SK-N-SH (cell line): Measurements from ENCODE around the gene CCNJL.

ENCODE experiments used
- FOXJ3 ChIP-seq: sonication (generic); formaldehyde crosslinking; IDR thresholded peaks from 2 replicates; pipeline ENCODE4 v1.5.1; 2020; ENCODE audit warnings: mild to moderate bottlenecking, missing genetic modification reagents
- POLR2AphosphoS5 ChIP-seq: IDR thresholded peaks from 2 replicates; pipeline ENCODE4 v1.6.1; 2012; ENCODE audit warnings: low read depth, low read length
- TF ChIP-seq, protein P1 (sequence below): fragments of 200-600 bp; sonication (generic); IDR thresholded peaks from 2 replicates; pipeline ENCODE4 v1.6.1; 2017; ENCODE audit warnings: antibody characterized with exemption, mild to moderate bottlenecking, moderate library complexity
- TF ChIP-seq, protein P2 (sequence below): IDR thresholded peaks from 2 replicates; pipeline ENCODE4 v1.6.1; 2012; ENCODE audit warnings: mild to moderate bottlenecking, low read depth, low read length, moderate library complexity

DNA sequence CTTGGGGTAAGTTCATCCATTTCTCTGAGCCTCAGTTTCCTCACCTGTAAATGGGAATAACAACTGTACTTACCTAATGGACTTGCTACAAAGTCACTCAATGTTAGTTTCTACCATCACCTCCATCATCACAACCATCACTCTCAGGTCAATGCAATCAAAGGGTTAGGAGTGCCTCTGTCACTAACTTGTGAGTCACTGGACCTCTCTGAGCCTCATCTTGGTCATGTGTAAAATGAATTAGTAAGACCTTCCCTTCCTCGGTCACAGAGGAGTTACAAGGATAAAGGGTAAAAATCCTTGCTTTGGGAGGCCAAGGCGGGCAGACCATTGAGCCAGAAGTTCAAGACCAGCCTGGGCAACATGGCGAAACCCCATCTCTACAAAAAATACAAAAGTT, 70.2 kb downstream of the CCNJL start:
- TF ChIP-seq, protein P1, sequence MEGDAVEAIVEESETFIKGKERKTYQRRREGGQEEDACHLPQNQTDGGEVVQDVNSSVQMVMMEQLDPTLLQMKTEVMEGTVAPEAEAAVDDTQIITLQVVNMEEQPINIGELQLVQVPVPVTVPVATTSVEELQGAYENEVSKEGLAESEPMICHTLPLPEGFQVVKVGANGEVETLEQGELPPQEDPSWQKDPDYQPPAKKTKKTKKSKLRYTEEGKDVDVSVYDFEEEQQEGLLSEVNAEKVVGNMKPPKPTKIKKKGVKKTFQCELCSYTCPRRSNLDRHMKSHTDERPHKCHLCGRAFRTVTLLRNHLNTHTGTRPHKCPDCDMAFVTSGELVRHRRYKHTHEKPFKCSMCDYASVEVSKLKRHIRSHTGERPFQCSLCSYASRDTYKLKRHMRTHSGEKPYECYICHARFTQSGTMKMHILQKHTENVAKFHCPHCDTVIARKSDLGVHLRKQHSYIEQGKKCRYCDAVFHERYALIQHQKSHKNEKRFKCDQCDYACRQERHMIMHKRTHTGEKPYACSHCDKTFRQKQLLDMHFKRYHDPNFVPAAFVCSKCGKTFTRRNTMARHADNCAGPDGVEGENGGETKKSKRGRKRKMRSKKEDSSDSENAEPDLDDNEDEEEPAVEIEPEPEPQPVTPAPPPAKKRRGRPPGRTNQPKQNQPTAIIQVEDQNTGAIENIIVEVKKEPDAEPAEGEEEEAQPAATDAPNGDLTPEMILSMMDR, result no peak
- TF ChIP-seq FOXJ3 (CRISPR knock-in tag) (no peak), POLR2AphosphoS5 (no peak)
- TF ChIP-seq, protein P2, sequence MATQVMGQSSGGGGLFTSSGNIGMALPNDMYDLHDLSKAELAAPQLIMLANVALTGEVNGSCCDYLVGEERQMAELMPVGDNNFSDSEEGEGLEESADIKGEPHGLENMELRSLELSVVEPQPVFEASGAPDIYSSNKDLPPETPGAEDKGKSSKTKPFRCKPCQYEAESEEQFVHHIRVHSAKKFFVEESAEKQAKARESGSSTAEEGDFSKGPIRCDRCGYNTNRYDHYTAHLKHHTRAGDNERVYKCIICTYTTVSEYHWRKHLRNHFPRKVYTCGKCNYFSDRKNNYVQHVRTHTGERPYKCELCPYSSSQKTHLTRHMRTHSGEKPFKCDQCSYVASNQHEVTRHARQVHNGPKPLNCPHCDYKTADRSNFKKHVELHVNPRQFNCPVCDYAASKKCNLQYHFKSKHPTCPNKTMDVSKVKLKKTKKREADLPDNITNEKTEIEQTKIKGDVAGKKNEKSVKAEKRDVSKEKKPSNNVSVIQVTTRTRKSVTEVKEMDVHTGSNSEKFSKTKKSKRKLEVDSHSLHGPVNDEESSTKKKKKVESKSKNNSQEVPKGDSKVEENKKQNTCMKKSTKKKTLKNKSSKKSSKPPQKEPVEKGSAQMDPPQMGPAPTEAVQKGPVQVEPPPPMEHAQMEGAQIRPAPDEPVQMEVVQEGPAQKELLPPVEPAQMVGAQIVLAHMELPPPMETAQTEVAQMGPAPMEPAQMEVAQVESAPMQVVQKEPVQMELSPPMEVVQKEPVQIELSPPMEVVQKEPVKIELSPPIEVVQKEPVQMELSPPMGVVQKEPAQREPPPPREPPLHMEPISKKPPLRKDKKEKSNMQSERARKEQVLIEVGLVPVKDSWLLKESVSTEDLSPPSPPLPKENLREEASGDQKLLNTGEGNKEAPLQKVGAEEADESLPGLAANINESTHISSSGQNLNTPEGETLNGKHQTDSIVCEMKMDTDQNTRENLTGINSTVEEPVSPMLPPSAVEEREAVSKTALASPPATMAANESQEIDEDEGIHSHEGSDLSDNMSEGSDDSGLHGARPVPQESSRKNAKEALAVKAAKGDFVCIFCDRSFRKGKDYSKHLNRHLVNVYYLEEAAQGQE, result no peak
